Suppressor macrophage treated with lipopolysaccharide for 1 hour (primary cell): ENCODE results near the gene HGFAC.

Experiments
- DNase-seq, 3 donors: peaks; one replicate each; pipeline ENCODE4 v3.0.0-alpha.2; 2020 to 2022

The HGFAC gene

DNA sequence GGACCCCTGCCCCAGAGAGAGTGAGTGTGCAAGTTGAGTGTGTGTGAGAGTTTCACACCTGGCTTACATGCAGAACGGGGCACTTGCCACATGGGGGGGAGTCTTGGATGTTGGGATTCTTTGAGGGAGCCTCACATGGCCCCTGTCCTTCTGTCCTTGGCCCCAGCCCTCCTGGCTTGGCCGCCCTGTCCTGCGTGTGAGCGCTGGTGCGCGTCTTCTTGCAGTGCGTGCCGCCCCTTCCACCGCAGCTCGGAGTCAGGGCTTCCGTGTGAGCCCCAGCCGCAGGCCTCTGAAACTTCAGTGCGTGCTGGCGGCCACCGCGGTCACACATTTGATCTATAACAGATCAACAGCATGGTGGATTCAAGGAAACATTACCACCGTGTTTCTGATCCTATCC is 30.1 kb upstream of the HGFAC start:
- DNase-seq = no peak

DNA sequence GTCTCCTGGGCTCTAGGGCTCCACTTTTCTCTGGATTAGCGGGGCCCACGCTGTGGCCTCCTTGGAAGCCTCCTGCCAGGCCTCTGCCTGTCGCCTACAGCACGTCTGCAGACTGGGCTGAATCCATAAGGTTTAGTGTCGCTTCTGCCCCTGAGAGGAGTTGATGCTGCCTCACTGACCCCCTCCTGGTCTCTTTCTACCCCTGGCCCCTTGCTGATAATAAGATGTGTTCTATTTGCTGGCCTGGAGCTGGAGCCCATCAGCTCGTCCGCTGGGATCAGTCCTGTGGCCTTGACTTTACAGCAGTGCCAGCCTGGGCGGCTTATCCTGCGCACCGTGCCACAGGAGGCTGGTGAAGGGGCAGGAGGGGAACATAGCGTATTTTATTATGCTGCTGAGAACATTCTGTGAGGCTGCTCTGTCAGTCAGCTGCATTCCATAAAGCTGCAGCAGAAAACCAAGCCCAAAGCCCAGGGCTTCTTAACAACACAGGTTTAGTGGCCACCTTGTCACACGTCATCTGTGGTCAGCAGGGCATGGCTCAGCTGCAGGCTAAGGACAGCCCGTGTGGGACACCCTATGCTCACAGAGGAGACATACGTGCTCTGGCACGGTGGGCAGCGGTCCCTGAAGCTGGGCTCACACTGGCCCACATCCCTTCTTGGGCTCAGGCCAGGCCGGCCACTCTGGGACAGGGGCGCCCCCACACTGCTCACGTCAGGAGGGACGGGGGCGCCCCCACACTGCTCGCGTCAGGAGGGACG is 29.3 kb upstream of the HGFAC start:
- no peak for DNase-seq

DNA sequence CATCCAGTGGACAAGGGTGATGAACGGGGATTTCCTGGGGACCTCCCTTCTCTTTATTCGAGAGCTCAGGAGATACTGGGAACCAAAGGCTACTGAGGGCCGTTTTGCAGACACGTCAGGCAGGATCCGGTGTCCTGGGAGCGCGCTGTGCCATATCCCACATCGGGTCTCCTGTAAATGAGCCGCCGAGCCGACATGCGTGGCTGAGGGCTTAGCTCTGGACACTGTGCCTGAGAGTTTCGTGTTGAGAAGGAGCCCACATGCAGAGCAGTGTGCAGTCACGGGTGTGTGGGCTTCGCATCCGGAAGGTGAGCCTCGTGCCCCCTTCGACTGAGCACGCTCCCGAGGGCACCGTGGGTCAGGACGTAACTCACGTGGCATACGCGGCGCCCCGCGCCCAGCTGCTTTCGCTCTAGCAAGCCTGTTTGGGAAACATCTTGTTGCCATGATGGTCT is 28.5 kb upstream of the HGFAC start:
- DNase-seq = no peak

DNA sequence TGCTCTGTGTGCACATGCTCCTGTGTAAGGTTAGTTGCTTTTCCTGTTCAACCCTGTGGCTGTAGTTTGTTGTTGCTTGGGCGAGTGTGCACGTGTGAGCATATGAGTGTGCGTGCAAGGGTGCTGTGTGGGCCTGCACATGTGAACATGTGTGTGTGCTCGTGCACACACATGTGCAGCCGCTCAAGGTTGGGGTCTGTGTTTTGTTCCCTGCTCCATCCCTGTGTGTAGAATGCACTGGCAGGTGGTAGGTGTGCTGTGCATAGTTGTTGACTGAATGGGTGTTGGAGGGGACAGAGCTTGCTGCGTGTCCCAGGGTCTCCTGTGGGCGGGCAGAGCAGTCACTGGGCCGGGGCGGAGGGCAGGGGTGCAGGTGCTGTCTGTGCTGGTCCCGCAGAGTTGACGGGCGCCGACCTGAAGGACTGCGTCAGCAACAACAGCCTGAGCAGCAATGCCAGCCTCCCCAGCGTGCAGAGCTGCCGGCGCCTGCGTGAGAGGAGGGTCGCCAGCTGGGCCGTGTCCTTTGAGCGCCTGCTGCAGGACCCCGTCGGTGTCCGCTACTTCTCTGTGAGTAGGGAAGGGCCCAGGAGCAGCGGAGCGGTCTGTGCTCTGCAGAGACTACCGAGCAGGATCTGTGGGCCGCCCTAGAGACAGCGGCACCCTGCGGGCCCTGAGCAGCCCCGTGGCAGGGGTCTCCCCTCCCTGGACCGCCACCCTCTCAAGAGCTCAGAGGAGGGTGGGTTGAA is 27.9 kb upstream of the HGFAC start:
- DNase-seq = no peak

DNA sequence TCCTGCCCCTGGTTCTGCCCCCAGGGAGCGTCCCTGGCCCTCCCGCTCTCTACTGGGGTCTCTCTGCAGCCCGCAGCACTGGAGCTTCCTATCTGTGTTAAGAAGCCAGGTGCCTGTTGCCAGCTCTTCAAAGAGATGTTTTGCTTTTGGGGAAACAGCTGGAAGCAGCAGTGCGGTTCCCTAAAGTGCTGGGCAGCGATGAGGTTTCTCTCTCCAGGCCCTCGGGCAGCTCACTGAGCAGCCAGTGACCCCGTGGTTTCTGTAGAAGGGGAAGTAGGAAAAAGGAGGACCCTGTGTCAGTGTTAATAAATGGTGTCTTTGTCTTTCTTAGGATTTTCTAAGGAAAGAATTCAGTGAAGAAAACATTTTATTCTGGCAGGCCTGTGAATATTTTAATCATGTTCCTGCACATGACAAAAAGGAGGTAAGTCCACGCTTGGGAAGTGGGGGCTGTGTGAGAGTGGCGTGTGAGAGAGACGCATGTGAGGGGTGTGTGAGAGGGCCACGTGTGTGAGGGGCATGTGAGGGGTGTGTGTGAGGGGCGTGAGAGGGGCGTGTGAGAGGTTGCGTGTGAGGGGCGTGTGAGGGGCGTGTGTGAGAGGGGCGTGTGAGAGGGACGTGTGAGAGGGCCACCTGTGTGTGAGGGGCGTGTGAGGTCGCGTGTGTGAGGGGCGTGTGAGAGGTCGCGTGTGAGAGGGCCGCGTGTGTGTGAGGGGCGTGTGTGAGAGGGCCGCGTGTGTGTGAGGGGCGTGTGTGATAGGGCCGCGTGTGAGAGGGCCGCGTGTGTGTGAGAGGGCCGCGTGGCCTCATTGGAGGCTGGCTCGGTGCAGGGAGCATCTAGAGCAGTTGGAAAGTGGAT is 27.1 kb upstream of the HGFAC start:
- DNase-seq = peak; percentile 67 to 71 (median 68)

DNA sequence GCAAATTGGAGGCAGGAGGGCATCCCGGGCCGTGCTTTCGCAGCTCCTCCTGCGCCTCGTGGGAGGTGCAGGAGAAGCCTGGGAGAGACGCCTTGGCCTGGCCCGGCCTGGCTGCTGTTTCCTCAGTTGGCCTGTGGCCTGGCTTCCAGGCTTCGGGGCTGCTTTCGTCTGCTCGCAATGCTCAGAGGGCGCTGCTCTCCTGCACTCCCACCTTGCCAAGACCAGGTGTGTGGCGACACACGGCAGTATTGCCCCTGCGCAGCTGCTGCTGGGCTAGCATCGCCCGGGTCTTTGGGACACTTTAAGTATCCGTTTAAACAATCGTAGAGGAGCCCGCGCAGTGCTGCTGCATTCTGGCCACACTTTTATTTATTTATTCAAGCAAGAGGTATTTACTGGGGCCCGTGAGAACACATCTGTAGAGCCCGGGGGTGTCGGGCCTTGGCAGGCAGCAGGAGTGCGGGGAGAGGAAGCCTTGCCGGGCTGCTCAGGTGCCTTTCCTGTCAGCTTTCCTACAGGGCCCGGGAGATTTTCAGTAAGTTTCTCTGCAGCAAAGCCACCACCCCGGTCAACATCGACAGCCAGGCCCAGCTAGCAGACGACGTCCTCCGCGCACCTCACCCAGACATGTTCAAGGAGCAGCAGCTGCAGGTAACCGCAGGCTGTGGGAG is 26.2 kb upstream of the HGFAC start:
- no peak for DNase-seq

DNA sequence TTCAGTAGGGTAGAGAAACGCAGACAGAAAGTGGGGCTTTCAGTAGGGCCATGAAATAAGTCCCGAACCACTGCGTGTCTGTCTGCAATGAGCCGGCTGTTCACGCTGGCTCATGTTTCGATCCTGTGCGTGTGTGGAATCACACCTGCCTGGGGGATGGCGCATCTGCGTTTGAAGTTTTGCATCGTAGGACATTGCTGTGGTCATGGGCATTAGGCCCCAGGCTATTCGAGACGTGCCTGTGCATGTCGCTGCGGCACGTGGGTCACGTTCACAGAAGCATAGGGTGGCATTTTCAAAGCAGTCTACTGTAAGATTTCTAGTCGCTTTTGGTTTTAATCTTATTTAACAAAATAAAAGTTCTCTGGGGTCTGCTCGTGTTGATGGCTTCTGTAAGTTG is 25.5 kb upstream of the HGFAC start:
- no peak for DNase-seq

DNA sequence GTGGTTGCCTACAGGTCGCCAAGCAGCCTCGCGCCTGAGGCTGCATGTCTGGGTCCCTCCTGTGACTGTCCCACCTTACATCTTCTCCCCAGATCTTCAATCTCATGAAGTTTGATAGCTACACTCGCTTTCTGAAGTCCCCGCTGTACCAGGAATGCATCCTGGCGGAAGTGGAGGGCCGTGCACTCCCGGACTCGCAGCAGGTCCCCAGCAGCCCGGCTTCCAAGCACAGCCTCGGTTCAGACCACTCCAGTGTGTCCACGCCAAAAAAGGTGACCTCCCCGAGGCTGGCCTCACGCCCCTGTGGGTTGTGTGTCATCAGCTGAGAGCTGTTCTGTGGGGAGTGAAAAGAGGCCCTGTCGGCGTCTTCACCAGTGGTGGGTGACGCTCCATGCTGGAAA is 24.9 kb upstream of the HGFAC start:
- DNase-seq = no peak

DNA sequence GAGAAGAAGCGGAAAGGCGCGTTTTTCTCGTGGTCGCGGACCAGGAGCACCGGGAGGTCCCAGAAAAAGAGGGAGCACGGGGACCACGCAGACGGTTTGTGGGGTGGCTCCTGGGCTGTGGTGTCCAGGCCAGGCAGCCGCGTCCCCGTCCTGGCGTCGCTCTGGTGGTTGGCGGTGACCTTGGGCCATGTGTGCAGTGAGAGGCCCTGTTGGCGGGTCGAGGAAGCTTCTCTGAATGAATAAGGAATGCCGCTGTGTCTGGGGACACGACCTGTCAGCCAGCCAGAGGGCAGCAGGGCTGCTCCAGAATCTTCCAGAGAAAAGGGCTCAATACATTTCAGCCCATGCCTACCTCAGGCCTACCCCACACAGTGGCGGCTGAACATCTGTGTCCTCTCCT is 24.3 kb upstream of the HGFAC start:
- no peak for DNase-seq

DNA sequence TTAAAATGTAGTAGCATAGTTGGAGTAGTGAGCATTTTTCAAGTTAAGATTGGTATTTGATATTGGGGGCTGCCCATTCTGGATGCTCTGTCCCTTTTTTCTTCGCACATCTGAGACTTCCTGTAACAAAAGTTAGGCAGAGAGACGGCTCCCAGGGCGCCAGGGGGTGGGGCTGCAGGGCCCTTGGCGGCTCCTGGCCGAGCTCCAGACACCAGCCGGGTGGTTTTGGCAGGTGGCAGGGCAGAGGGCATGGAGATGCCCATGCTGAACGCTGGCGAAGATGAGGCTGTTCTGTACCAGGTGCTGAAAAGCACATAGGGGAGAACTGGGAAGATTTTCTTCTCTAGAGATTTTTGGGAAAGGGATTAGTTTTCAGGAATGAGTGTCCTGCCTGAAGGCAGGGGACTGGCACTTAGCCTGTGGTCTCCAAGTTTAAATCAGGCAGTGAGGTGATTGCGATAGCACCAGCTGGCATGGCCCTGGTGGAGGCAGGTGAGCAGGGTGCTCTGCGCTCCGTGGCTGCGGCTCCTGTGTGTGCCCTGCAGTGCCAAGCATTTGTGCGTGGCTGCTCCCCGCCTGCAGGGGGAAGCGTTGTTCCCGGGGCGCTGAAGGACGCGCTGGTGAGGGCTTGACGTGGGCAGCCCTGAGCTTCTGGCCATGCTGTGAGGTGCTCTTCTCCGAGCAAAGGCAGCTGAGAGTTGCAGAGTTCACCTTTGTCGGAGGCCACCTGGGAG is 23.6 kb upstream of the HGFAC start:
- DNase-seq = peak in 2 of 3 donors; percentile 5 to 24

DNA sequence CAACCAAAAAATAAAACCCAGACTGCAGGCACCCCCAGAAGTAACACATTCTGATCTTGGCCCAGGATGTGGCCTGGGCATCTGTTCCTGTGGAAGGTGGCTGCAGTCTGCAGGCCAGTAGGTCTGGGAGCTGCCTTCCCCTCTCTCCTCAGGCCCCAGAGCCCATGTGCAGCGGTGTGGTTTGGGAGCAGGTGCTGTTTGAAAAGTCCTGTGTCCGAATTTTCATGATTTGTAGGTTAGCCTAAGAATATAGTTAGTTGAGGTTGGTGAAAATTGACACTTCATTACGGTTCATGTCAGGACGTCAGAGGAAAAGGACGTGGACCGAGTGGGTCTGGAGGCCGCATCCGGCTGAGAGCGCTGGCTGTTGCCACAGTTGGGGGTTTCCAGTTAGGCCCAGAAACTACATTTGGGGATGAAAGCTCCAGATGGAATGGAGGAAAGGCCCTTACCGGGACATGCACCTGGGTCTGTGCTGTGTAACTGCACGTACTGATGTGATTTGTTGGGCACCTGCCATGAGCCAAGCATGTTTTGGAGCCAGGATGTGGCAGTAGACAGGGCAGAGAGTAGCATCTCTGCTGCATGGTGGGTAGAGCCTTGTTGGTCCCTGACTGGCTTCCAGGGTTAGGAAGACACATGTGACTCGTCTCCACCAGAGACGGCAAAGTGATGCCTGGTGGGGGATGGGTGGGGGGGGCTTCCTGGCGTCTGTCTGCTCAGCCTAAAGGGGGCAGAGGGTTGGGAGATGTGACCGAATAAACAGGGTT is 21.7 kb upstream of the HGFAC start:
- no peak for DNase-seq

DNA sequence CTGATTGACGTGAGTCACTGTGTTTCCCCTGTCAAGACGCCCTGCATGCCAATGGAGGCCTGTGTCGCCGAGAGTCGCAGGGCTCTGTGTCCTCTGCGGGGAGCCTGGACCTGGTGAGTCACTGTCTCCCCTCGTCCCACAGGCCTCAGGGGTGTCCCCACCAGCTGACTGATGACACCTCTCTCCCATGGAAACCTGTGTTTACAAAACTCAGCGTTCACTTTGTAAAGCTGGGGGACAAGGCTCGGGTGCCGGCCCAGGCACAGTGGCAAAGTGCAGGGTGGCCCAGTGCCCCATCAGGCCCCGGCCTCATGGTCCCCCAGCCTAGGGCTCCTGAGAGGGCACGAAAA is 21.2 kb upstream of the HGFAC start:
- DNase-seq = no peak

DNA sequence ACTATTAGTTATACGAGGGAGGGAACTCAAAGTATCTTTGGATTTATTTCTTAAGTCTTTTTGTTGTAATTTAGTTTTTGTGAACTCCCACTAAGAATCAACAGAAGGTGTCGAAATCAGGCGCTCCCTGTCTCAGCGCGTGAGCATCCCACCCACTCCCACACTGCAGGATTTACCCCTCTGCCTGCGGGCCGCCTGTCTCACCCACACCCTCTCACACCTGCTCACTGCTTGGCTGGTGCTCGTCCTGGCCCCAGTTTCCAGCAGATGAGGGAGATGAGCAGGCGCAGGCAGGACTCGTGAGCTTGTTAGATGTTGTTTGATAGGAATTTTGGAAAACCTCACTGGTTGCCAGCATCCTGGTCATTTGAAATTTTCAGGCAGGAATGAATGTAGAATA is 20.8 kb upstream of the HGFAC start:
- DNase-seq = no peak

DNA sequence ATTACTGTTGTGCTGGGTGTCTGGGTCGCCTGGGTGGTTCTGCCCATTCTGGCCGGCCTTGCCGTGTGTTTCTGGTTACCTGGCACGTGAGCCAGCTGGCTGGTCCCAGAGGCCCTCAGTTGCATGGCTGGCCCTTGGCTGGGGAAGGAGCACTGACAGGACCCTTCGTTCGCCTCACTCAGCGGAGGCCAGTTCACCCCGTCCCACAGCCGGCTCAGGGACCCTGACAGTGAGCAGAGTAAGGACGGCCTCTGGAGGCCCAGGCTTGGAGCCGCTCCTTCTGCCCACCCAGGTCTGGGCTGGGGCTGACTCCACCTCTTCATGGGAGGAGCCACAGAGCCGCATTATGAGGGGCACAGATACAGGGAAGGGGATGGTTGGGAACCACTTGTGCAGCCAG is 20.3 kb upstream of the HGFAC start:
- no peak for DNase-seq

DNA sequence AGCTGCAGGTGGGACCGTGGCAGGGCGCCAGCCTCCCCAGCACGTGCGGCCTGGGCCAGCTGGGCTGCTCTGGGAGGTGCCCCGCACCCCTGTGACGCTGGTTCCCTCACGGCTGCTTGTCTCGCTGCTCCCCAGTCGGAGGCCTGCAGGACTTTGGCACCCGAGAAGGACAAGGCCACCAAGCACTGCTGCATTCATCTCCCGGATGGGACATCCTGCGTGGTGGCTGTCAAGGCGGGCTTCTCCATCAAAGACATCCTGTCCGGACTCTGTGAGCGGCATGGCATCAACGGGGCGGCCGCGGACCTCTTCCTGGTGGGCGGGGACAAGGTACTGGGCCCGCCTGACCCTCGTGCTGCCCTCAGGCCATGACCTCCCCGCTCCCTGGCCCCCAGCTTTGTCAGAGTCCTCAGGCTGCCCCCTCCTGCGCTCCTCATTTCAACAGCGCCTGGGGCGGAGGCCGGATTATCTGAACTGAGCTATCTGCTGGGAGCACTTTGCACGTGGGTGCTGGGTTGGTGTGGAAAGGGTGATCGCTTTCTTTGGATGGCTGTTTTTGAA is 19.4 kb upstream of the HGFAC start:
- no peak for DNase-seq

DNA sequence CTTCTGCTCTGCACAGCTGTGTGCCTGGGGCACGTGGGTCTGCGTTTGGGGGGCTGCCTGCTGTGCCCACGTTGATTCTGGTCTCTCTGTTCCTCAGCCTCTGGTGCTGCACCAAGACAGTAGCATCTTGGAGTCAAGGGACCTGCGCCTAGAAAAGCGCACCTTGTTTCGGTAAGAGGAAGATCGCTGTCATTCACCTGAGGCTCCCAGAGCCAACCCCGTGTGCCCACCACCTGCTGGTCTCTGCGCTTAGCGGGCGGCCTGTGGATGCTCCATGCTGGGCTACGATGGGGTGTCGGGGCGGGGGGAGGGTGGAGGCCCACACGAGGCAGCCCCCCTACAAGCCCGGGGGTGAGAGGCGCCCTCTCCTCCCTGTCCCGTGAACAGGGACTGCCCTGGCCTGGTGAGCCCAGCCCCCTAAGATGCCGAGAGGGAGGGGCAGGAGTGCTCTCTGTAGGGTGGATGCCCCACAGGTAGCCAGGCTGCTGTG is 18.9 kb upstream of the HGFAC start:
- no peak for DNase-seq

DNA sequence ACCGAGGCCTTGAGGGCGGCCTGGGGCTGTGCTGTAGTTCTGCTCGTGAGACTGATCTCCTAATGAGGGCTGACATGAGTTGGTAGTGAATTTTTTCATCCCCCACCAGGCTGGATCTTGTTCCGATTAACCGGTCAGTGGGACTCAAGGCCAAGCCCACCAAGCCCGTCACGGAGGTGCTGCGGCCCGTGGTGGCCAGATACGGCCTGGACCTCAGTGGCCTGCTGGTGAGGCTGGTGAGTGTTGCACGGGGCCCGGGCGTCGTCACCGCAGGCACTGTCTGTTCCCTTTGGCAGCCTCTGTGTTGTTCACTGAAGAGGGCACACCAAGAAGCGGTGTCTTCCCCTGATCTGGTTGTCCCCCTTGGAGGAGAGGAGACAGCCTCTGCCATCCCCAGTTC is 18.4 kb upstream of the HGFAC start:
- no peak for DNase-seq

DNA sequence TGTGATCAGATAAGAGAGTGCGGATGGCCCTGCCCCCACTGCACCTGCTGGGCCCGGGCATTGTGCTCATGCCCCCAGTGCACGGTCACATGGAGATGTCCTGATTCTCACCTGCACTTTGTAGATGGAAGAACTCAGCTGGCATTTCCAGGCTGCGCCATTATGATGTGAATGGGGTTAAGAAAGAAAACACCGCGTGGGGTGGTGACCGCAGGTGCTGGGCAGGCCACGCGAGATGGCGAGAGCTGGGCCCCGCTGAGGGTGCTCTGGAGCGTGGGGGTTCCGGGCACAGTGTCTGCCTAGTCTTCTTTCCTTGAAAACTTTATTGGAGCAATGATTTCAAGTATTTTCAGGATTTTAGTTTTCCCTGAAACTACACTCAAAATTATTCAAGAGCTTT is 17.8 kb upstream of the HGFAC start:
- no peak for DNase-seq

DNA sequence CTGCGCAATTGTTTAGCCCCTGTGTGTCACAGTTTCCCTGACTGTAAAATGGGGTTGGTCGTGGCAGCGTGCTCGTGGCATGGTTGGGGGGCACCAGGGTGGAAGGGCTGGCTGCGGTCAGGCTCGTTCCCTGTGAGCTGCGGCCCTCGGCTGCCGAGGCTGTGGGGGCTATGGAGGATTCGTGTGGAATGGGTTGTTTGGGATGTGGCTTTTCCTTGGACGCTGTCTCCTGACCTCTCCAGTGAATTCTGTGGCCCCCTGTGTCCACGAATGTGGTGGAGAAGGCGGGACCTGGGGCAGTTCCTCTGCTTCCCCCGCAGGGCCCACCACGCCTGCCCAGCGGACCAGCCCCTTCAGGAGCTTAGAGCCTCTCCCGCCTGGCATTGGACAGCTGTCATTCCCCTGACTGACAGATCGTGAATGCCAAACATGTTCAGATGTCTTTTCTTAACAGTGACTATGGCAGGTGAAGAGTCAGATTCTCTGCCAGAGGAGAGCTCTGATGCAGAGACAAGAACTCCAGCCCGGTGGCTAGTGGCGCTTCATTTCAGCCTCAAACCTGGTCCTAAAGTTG is 17.2 kb upstream of the HGFAC start:
- no peak for DNase-seq

DNA sequence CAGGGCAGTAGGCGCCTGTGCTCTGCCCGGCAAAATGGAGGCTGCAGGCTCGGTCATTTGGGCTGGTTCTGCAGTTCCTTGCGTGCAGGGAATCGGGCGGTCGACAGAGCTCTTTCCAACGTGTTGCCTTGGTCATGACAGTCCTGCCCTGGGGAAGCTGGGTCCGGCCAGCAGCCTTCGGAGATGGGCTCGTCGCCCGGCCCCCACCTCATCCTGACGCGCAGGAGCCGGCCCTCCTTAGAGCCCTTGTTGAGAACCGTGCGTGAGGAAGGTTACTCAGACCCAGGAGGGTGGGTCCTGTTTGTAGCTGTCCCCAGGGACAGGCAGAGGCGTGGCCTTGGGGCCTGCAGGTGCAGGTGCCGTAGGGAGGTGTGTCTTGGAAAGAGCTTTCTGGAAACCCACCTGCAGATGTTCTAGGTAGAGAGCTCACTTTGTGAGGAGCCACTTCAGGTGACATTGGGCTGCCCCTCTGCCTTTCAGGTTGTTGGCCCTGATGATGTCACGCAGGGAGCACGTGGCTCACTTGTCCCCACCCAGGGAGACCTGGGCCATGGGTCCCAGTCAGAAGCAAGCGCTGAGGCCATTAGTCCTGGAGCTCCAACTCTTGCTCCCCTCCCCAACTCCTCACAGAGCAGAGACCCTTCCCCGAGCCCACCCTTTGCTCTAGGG is 15.2 kb upstream of the HGFAC start:
- DNase-seq = no peak
